Amygdala (tissue), 56 donors: ENCODE data around the gene ATG16L1.

Experiments used
- DNase-seq, 56 donors: peaks; one replicate each; lab custom pipeline; 2025; lab: John Stamatoyannopoulos, UW

ATG16L1 gene

DNA sequence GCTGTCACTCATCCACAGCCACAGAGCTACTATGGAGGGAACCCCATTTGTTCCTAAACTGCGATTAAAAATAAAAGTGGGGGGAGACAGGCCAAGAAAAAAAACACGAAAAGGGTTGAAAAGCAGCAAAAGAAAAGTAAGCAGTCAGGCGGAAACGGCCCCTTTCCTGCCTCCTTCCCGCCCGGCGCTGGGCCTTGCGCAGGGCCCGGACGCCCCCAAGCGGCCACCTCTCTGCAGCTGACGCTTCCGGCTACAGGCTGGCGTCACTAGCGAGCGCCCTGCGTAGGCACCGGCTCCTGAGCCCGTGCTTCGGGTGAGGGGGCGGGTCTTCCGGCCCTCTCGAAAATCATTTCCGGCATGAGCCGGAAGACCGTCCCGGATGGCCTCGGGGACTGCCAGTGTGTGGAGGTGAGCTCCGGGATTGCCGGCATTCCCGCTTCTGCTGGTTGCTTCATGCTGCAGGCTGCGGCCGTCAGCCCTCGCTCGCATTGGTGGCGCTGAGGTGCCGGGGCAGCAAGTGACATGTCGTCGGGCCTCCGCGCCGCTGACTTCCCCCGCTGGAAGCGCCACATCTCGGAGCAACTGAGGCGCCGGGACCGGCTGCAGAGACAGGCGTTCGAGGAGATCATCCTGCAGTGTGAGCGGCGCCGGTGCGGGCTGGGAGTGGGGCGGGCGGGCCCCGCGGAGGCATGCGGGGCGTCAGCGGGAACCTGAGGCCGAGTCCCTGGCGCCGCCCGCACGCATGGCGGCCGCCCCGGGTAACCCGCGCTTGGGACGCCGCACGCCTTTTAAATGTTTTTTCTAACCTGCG is at the start of gene ATG16L1:
ATG16L1 (plus strand) TSS at position 368 of the 811 bp plus-strand sequence; CDS start at position 523, 155 bp downstream.
- DNase-seq, result peak; percentile 51 to 98 (median 91)

- no peak for DNase-seq
Measured at GRCh38 chr2:233202531-233202944, 48.9 kb upstream of the ATG16L1 start.

GRCh38 chr2:233203060-233203459 is 48.4 kb upstream of the ATG16L1 start:
- DNase-seq, result no peak

DNA sequence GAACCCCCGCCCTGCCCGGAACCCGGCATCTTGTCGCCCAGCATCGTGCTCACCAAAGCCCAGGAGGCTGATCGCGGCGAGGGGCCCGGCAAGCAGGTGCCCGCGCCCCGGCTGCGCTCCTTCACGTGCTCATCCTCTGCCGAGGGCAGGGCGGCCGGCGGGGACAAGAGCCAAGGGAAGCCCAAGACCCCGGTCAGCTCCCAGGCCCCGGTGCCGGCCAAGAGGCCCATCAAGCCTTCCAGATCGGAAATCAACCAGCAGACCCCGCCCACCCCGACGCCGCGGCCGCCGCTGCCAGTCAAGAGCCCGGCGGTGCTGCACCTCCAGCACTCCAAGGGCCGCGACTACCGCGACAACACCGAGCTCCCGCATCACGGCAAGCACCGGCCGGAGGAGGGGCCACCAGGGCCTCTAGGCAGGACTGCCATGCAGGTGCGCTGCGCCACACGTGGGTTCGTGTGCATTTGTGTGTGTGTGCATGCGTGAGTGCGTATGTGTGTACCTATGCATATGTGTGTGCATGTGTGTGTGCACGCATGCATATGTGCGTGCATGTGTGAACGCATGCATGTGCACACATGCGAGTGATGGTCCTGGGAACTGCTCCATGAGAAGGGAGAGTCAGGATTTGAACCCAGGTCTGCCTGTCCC is 47.1 kb upstream of the ATG16L1 start:
- DNase-seq, result no peak

DNA sequence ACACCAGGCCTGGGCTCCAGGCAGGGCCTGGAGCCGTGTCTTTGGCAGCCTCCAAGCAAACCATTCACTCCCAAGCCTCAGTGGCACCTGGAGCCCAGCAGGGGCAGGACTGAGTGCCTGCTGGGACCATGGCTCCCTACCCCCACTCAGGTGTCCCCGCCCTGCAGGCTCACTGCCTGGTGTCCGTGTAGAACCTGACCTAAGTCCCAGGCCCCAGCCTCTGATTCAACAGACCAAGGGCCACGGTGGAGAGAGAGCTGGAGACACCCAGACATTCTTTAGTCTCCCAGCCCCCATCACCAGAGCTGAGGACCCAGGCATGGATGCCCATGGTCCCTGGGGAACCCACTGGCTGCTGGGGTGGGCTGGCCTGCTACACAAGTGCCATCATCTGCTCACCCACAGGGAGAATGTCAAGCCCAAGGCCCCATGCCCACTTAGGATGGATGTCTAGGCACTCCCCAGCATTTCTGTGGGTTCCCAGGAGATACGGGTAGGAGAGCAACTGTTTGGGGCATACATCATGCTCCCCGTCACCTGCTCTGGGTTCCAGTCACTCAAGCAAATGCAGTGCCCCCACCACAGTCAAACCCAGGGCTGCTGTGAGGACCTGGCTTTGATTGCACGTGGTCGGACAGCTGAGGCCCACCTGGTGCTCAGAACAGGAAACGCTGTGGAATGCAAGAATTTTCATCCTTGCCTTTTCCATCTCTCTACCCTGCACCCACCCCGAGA is 42.9 kb upstream of the ATG16L1 start:
- DNase-seq, result no peak

GRCh38 chr2:233209117-233209532 is 42.3 kb upstream of the ATG16L1 start:
- DNase-seq, result no peak

GRCh38 chr2:233209533-233210171 is 41.8 kb upstream of the ATG16L1 start:
- DNase-seq, result peak in 28 of 56 donors; percentile 10 to 73 (median 30)

GRCh38 chr2:233210281-233210680 is 41.2 kb upstream of the ATG16L1 start:
- DNase-seq, result no peak

DNA sequence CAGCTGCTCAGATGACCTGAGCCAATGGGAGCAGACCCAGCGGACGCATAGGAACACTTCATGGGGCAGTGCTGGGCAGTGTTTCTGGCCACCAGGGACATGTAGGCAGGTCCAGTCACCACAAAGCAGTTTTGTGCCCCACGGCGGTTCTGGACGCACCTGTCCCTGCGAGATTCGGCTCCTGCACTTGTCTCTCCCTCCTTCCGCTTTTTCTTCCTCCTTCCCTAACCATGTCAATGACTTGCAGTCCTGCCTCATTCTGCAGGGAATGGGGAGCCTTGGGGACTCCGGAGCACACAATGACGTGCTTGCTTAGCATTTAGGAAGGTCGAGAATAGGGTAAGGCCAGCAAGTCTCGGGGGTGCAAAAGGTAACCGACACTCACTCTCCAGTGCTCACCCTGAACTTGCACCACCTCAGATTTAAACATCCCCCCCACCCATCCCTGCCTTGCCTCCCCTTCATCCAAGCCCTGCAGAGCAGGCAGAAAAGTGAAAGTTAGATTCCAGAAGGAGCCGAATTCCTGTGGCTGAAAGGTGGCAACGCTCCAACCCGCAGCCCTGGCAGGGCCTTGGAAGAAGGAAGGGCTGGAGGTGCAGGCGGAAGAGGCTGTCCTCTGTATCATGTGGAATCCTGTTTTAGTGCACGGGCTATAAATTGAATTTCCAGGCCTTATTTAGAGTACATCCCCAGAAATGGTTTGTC is 40.5 kb upstream of the ATG16L1 start:
- DNase-seq, result peak in 10 of 56 donors; percentile 3 to 28 (median 13)

GRCh38 chr2:233211548-233211895 is 40.0 kb upstream of the ATG16L1 start:
- DNase-seq, result peak in 1 of 56 donors; percentile 28

DNA sequence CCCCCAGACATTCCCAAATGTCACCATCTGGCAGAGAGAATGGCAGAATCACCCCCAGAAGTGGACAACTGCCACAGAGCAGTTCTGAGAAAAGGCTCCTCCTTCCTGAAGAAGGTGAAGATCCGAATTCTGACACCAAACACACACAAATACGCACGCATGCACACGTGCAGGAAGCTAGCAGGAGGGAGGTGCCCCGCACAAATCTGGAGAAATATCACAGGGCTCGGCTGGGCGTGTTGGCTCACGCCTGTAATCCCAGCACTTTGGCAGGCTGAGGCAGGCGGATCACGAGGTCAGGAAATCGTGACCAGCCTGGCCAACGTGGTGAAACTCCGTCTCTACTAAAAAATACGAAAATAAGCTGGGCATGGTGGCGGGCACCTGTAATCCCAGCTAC is 38.5 kb upstream of the ATG16L1 start:
- no peak for DNase-seq

DNA sequence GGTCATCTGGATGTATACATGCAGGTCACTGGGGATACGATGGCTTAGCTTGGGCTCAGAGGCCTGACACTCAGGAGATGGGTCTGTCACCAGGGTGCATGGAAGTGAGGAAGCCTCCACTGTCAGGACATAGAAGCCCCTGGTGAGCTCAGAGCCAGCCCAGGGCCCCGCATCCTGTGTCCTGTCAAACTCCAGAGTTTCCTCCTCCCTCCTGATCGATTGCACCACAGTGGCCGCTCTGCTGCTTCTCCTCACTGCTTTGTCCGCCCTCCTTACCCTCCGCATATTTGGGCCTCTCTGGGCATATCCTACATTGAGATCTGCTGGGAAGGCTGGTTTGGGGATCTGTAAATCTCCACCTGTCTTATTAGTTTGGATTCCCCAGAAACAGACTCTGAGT is 37.5 kb upstream of the ATG16L1 start:
- no peak for DNase-seq

DNA sequence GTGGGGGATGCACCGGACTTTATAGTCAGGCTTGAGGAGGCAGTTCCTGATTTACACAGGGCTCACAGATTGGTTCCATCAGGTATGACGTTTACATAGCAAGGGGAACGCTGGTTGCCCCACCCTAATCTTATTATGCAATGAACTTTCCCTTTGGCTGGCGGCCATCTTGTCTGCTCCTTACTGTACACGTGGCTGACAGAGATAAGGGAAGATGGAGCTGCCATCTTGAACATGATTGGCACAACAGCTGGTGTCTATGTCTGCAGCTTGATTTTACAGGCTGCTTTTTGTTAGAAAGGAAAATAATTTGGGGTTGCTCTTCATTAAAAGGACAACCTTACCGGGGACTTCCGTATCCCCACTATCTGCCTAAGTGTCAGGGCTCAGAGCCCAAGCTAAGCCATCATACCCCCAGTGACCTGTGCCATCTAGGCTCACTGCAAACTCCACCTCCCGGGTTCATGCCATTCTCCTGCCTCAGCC is 33.5 kb upstream of the ATG16L1 start:
- no peak for DNase-seq

GRCh38 chr2:233218836-233219235 is 32.6 kb upstream of the ATG16L1 start:
- DNase-seq, result no peak

DNA sequence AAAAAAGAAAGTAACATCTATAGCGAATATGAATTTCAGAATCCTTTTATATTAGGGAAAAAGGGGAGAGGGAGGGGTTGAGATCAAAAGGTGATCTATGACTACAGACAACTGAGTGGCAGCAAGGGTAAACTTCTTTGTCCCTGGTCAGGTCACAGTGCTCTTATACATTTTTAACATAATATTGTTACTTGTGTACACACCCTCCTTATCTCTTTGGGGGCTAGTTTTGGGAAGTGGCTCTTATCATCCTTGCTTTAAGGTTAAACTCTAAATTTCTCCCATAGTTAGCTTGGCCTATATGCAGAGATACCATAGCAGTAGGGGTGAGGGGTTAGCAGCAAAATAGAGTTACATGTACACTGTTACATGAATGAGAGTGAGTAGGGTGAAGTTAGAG is 31.6 kb upstream of the ATG16L1 start:
- no peak for DNase-seq

GRCh38 chr2:233221378-233222063 is 30.0 kb upstream of the ATG16L1 start:
- no peak for DNase-seq

GRCh38 chr2:233223059-233223894 is 28.2 kb upstream of the ATG16L1 start:
- DNase-seq, result no peak
